GM12878 (cell line): Measurements from ENCODE around the gene MFSD8. TPM values are rescaled to one million over a fixed set of nuclear protein-coding genes. Genes with fewer than 3 reads are reported as not detected.
"Not testable (repeated sequence)": the region's sequence is repeated elsewhere in the genome, so short reads cannot be mapped to it uniquely, and the experiment has no call there.

Source experiments
- ATAC-seq: fragments of 200-7000 bp; cut with Tn5 transposase; 3 replicates; pipeline ENCODE4 v1.9.1; 2020; ENCODE audit warnings: mild to moderate bottlenecking, moderate library complexity
- BruUV-seq: library from RNA; stranded (reverse); fragments of 400-500 nt; replicated peaks from 2 replicates; lab custom pipeline; 2021; lab: Mats Ljungman, UMichigan
- CTCF ChIA-PET: fragments of 300-600 bp; sonication (Branson Sonifier 250); formaldehyde crosslinking; extraction: SDS; loops from one replicate; lab custom pipeline; 2021; ENCODE audit warnings: inconsistent platforms; lab: Yijun Ruan, JAX
- POLR2A ChIA-PET: fragments of 350-600 bp; formaldehyde crosslinking; extraction: SDS; loops from one replicate; lab custom pipeline; 2021; ENCODE audit warnings: inconsistent platforms; lab: Charles Lee
- RAD21 ChIA-PET: fragments of 300-600 bp; sonication (Branson Sonifier 250); formaldehyde crosslinking; loops from one replicate; lab custom pipeline; 2023; ENCODE audit warnings: antibody characterized with exemption; ENCODE audit not compliant: unreplicated experiment; lab: Charles Lee
- SMC1A ChIA-PET: fragments of 300-600 bp; sonication (Branson Sonifier 250); formaldehyde crosslinking; loops from one replicate; lab custom pipeline; 2023; ENCODE audit not compliant: unreplicated experiment, uncharacterized antibody; lab: Charles Lee
- DNase-seq: peaks from one replicate; pipeline ENCODE4 v3.0.0-alpha.2; 2011; ENCODE audit warnings: low read depth, low spot score
- FAIRE-seq: peaks from 3 replicates; lab custom pipeline; 2011; peaks lifted over from hg19 to GRCh38; lab: Jason Lieb, UNC
- H2AFZ ChIP-seq: 2 replicates; pipeline ENCODE4 v1.6.0; 2011; ENCODE audit warnings: low read depth, low read length, control low read depth; ENCODE audit not compliant: control insufficient read depth
- H3K27ac ChIP-seq: 2 replicates; pipeline ENCODE4 v1.5.1; 2011; ENCODE audit warnings: control low read depth; ENCODE audit not compliant: control insufficient read depth, insufficient read depth
- H3K27me3 ChIP-seq, 2 experiments: replicated peaks in 1 of 2; 2 replicates each; pipeline versions ENCODE4 v1.6.0 to v1.6.1; 2011; ENCODE audit warnings: low read length in 1 of 2; ENCODE audit not compliant: control insufficient read depth in 2 of 2, insufficient read depth in 2 of 2
- H3K36me3 ChIP-seq, 2 experiments: 2 replicates each; pipeline ENCODE4 v1.5.1; 2011; ENCODE audit warnings: low read length in 1 of 2; ENCODE audit not compliant: control insufficient read depth in 2 of 2, insufficient read depth in 2 of 2
- H3K4me1 ChIP-seq: 2 replicates; pipeline ENCODE4 v1.6.1; 2011; ENCODE audit warnings: mild to moderate bottlenecking, low read length, moderate library complexity, mixed read lengths; ENCODE audit not compliant: control insufficient read depth, insufficient read depth
- H3K4me2 ChIP-seq: 2 replicates; pipeline ENCODE4 v1.6.0; 2011; ENCODE audit warnings: control low read depth; ENCODE audit not compliant: control insufficient read depth, insufficient read depth
- H3K4me3 ChIP-seq: fragments of 200-600 bp; sonication (generic); 2 replicates; pipeline ENCODE4 v1.5.1; 2016
- H3K79me2 ChIP-seq: 2 replicates; pipeline ENCODE4 v1.6.0; 2011; ENCODE audit warnings: low read length; ENCODE audit not compliant: control insufficient read depth, insufficient read depth
- H3K9ac ChIP-seq: 2 replicates; pipeline ENCODE4 v1.8.0; 2011; ENCODE audit warnings: low read length, control low read depth, mixed read lengths; ENCODE audit not compliant: control insufficient read depth, insufficient read depth
- H3K9me3 ChIP-seq: replicated peaks from 3 replicates; pipeline ENCODE4 v1.5.1; 2011; ENCODE audit warnings: mild to moderate bottlenecking, low read length; ENCODE audit not compliant: control insufficient read depth, insufficient read depth
- H4K20me1 ChIP-seq: 2 replicates; pipeline ENCODE4 v1.6.0; 2011; ENCODE audit not compliant: control insufficient read depth, insufficient read depth
- ATF7 ChIP-seq: fragments of 450-650 bp; IDR thresholded peaks from 2 replicates; pipeline ENCODE4 v1.6.1; 2016; ENCODE audit warnings: low read depth, mild to moderate bottlenecking
- EP300 ChIP-seq, 2 experiments: fragments of 150-350 bp in 1 of 2; IDR thresholded peaks; 2 replicates each; pipeline ENCODE4 v1.6.1; 2011 to 2012; ENCODE audit warnings: low read depth in 2 of 2, low read length in 2 of 2, borderline replicate concordance in 1 of 2, improper control_type of control experiment in 1 of 2, inconsistent platforms in 1 of 2; ENCODE audit not compliant: control insufficient read depth in 1 of 2
- FOXM1 ChIP-seq: IDR thresholded peaks from 2 replicates; pipeline ENCODE4 v1.6.1; 2012; ENCODE audit warnings: low read depth, mild to moderate bottlenecking, inconsistent platforms, low read length, moderate library complexity
- HCFC1 ChIP-seq: fragments of 150-350 bp; IDR thresholded peaks from 2 replicates; pipeline ENCODE4 v1.6.1; 2014; ENCODE audit warnings: low read length
- NR2C2 ChIP-seq: IDR thresholded peaks from 2 replicates; pipeline ENCODE4 v1.6.1; 2011; ENCODE audit warnings: borderline replicate concordance, low read depth; ENCODE audit not compliant: control insufficient read depth, insufficient read length
- POU2F2 ChIP-seq: IDR thresholded peaks from 3 replicates; pipeline ENCODE4 v1.6.1; 2011; ENCODE audit warnings: low read depth, mild to moderate bottlenecking, low read length, borderline replicate concordance
- RELA ChIP-seq: fragments of 450-650 bp; IDR thresholded peaks from 2 replicates; pipeline ENCODE4 v1.8.0; 2014; ENCODE audit warnings: borderline replicate concordance; ENCODE audit not compliant: partially characterized antibody
- SPI1 ChIP-seq: IDR thresholded peaks from 2 replicates; pipeline ENCODE4 v1.6.1; 2011; ENCODE audit warnings: low read depth, mild to moderate bottlenecking, low read length, moderate library complexity, borderline replicate concordance; ENCODE audit not compliant: insufficient read depth
- YBX1 ChIP-seq: fragments of 450-650 bp; IDR thresholded peaks from 2 replicates; pipeline ENCODE4 v1.6.1; 2016; ENCODE audit warnings: antibody characterized with exemption
- ZNF622 ChIP-seq: fragments of 450-650 bp; IDR thresholded peaks from 2 replicates; pipeline ENCODE4 v1.6.1; 2017; ENCODE audit warnings: mild to moderate bottlenecking, inconsistent platforms
- WGBS: methylation state at CpG from one replicate; pipeline ENCODE4 v1.1.6; 2016; ENCODE audit warnings: low lambda C conversion rate; ENCODE audit not compliant: insufficient replicate concordance, insufficient coverage; ENCODE audit errors: missing lambda C conversion rate; 5-methylcytosine and 5-hydroxymethylcytosine counted together
- in situ Hi-C: fragments of 300-500 bp; cut with MboI; formaldehyde crosslinking; loops from 9 replicates; pipeline ENCODE4 v1.14.3; 2018; ENCODE audit warnings: mixed read lengths
- intact Hi-C: fragments of 100-400 bp; cut with micrococcal nuclease; formaldehyde crosslinking; loops from one replicate; pipeline ENCODE4 v1.14.2; 2022; ENCODE audit not compliant: unreplicated experiment
- polyA plus RNA-seq, 11 experiments: library from polyadenylated mRNA; depleted of rRNA in 4 of 11; unstranded in 6 of 11; stranded (reverse) in 5 of 11; fragments of >200 nt; fragmentation: Nextera tagmentation in 4 of 11; fragmentation: Illumina TruSeq in 1 of 11; extraction: Ambion mirVana in 4 of 11; extraction: Trizol in 1 of 11; gene quantifications; 1 replicate in 1 of 11; 2 replicates in 10 of 11; pipeline versions ENCODE4 v1.2.1 to v1.2.3, GENCODE V29; 2011 to 2016; ENCODE audit warnings: inconsistent platforms in 2 of 11, missing spikeins in 2 of 11, low read depth in 1 of 11
- total RNA-seq, 4 experiments: library from RNA; depleted of rRNA in 3 of 4; stranded (reverse); fragments of >200 nt in 3 of 4; fragmentation: Illumina TruSeq in 1 of 4; extraction: Trizol in 1 of 4; gene quantifications; 2 replicates each; pipeline versions ENCODE4 v1.2.1 to v1.2.3, GENCODE V29; 2013 to 2021

Gene MFSD8
- total and polyA plus RNA-seq, 10 of the 15 experiments (the other 5 are each of a cell fraction or from before 2014, with no cell fraction given): 12.7 to 29.9 (median 18.4) TPM

GRCh38 chr4:127975121-127975770, 10.3 kb upstream of the MFSD8 start:
- Histone ChIP-seq H3K27ac (no peak overlapping the region), H3K79me2 (peaks cover 5% of the 10 kb centered on the region), H4K20me1 (no peaks in the 10 kb centered on the region), H3K36me3 (peaks cover 0 to 4% of the 10 kb centered on the region in 2 experiments; a peak in 2 of 4 replicates), H3K4me2 (no peak overlapping the region), H3K9ac (no peak overlapping the region), H3K9me3 (peaks cover 2% of the 10 kb centered on the region; the same call in 2 of the 3 replicates), H3K4me1 (no peaks in the 10 kb centered on the region), H2AFZ (no peak overlapping the region), H3K27me3 (no peaks in the 10 kb centered on the region), H3K4me3 (no peak overlapping the region)
- RAD21 ChIA-PET: no interaction called here
- WGBS: 98% methylated on average over 2 of the region's 2 CpGs
- no peak for TF ChIP-seq EP300 (IDR thresholded peaks at IDR 0.05; ENCODE audit: borderline replicate concordance in 1 of 2, control insufficient read depth in 1 of 2, low read depth in 2 of 2, low read length in 2 of 2)
- TF ChIP-seq SPI1: no peak
- no peak for TF ChIP-seq NR2C2
- no peak for TF ChIP-seq RELA
- TF ChIP-seq POU2F2: no peak
- TF ChIP-seq HCFC1: no peak
- TF ChIP-seq ATF7: no peak
- no peak for TF ChIP-seq FOXM1
- TF ChIP-seq YBX1: no peak
- no peak for TF ChIP-seq ZNF622
- FAIRE-seq (no peak), ATAC-seq (no peak), DNase-seq (no peak)
- CTCF ChIA-PET: no interaction called here
- no TSS peak for BruUV-seq
- SMC1A ChIA-PET: interaction anchor here (1.1 to 3.9 kb wide), 2 partner anchors 10 to 28 kb away, joined by 3 to 12 read pairs; partner anchors contain the start of genes ABHD18 and MFSD8
- in situ Hi-C loops: no loop called here
- intact Hi-C loops: no loop called here
- POLR2A ChIA-PET: interaction anchor here (1.0 kb wide), 1 partner anchor 10 kb away, joined by 3 read pairs; no protein-coding TSS in a partner anchor

- H4K20me1 ChIP-seq, H3K4me3 ChIP-seq, intact Hi-C loops, POLR2A ChIA-PET, H3K9ac ChIP-seq, H3K4me2 ChIP-seq, H3K4me1 ChIP-seq, H3K27ac ChIP-seq, H3K27me3 ChIP-seq, H3K36me3 ChIP-seq, in situ Hi-C loops, BruUV-seq, FAIRE-seq, H3K9me3 ChIP-seq, H2AFZ ChIP-seq, DNase-seq, SMC1A ChIA-PET, RAD21 ChIA-PET, ATAC-seq: not testable (repeated sequence)
- 96% methylated on average over 3 of the region's 4 CpGs for WGBS
- H3K79me2 ChIP-seq: peaks cover 36% of the 10 kb centered on the region
- CTCF ChIA-PET: interaction anchor here (0.6 kb wide), 2 partner anchors 71 to 1674 kb away, joined by 3 to 4 read pairs; no protein-coding TSS in a partner anchor
These were observed 6.0 kb upstream of the MFSD8 start for GRCh38 chr4:127970925-127971324.
